Measurements from ENCODE around the gene HS6ST1. TPM values are rescaled to one million over a fixed set of nuclear protein-coding genes. Genes with fewer than 3 reads are reported as not detected.

HS6ST1 gene
- polyA plus RNA-seq, 1 donor (not counting 4 experiments of a cell fraction or from before 2014, with no cell fraction given): 6.3 TPM

- no peak for TF ChIP-seq EZH2 (IDR thresholded peaks at IDR 0.05; ENCODE audit: low read length)
- TF ChIP-seq, protein P1, sequence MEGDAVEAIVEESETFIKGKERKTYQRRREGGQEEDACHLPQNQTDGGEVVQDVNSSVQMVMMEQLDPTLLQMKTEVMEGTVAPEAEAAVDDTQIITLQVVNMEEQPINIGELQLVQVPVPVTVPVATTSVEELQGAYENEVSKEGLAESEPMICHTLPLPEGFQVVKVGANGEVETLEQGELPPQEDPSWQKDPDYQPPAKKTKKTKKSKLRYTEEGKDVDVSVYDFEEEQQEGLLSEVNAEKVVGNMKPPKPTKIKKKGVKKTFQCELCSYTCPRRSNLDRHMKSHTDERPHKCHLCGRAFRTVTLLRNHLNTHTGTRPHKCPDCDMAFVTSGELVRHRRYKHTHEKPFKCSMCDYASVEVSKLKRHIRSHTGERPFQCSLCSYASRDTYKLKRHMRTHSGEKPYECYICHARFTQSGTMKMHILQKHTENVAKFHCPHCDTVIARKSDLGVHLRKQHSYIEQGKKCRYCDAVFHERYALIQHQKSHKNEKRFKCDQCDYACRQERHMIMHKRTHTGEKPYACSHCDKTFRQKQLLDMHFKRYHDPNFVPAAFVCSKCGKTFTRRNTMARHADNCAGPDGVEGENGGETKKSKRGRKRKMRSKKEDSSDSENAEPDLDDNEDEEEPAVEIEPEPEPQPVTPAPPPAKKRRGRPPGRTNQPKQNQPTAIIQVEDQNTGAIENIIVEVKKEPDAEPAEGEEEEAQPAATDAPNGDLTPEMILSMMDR (optimal IDR thresholded peaks at IDR 0.05 in 1 of 3, IDR thresholded peaks at IDR 0.05 in 1 of 3, conservative IDR thresholded peaks at IDR 0.05 in 1 of 3; ENCODE audit: extremely low read depth in 1 of 3, insufficient read depth in 2 of 3, low read length in 3 of 3): no peak
- Histone ChIP-seq H3K9me3 (ENCODE audit: control insufficient read depth, low read depth, low read length) (no peaks in the 10 kb centered on the region), H3K27me3 (ENCODE audit: control insufficient read depth, extremely low read depth, insufficient read depth, low read length) (no peaks in the 10 kb centered on the region), H3K4me2 (ENCODE audit: control insufficient read depth, extremely low read depth, insufficient read depth, low read depth, low read length) (no peak overlapping the region), H2AFZ (ENCODE audit: control insufficient read depth, low read length) (no peak overlapping the region), H3K36me3 (ENCODE audit: control insufficient read depth in 2 of 2, extremely low read depth in 1 of 2, insufficient read depth in 2 of 2, low read length in 2 of 2) (no peaks in the 10 kb centered on the region), H3K4me3 (ENCODE audit: control insufficient read depth in 2 of 3, extremely low read depth in 1 of 3, insufficient read depth in 2 of 3, low read depth in 1 of 3, low read length in 3 of 3) (no peak overlapping the region), H3K79me2 (ENCODE audit: control insufficient read depth, insufficient read depth, low read length) (peaks cover 72% of the 10 kb centered on the region), H3K27ac (ENCODE audit: control insufficient read depth, insufficient read depth, low read length) (no peak overlapping the region), H4K20me1 (ENCODE audit: control insufficient read depth, extremely low read depth, insufficient read depth, low read length) (peaks cover 21% of the 10 kb centered on the region), H3K9ac (ENCODE audit: control insufficient read depth, extremely low read depth, insufficient read depth, low read length) (no peak overlapping the region), H3K9me1 (ENCODE audit: control insufficient read depth, extremely low read depth, insufficient read depth, low read length) (no peaks in the 10 kb centered on the region), H3K4me1 (ENCODE audit: control insufficient read depth, extremely low read depth, insufficient read depth, low read length) (peaks cover 28% of the 10 kb centered on the region)
- dilution Hi-C loops (cut with MboI; ENCODE audit: extremely low pct_ligation_motif_present, low sequenced_read_pairs): no loop called here
- DNase-seq (ENCODE audit: low read depth, low spot score) (no peak), FAIRE-seq (no peak)
Observed at GRCh38 chr2:128308284-128308731, 10.4 kb downstream of the HS6ST1 start.

DNA sequence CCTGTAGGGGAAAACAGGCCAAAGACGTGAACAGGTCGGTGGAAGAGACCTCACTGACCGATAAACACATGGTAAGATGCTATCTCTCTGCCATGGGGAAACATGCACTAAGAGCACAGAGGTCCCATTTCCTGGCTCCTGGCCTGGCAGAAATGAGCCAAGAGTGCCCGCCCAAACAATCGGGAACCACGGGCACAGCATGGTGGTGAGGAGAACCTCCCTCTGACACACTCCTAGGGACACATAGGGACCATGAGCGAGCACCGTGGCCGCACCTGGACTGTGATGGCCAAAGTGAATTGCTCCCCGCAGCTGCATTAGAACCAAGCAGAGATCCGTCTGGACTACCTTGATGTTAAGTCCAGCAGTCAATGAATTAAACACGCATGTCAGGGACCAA, 11.1 kb downstream of the HS6ST1 start:
- no peak for DNase-seq (ENCODE audit: low read depth, low spot score)
- H3K9me1 ChIP-seq (ENCODE audit: control insufficient read depth, extremely low read depth, insufficient read depth, low read length): no peaks in the 10 kb centered on the region
- H3K4me3 ChIP-seq (ENCODE audit: control insufficient read depth in 2 of 3, extremely low read depth in 1 of 3, insufficient read depth in 2 of 3, low read depth in 1 of 3, low read length in 3 of 3): no peak overlapping the region
- dilution Hi-C loops (cut with MboI; ENCODE audit: extremely low pct_ligation_motif_present, low sequenced_read_pairs): no loop called here
- no peaks in the 10 kb centered on the region for H3K36me3 ChIP-seq (ENCODE audit: control insufficient read depth in 2 of 2, extremely low read depth in 1 of 2, insufficient read depth in 2 of 2, low read length in 2 of 2)
- FAIRE-seq: no peak
- no peaks in the 10 kb centered on the region for H3K27me3 ChIP-seq (ENCODE audit: control insufficient read depth, extremely low read depth, insufficient read depth, low read length)
- no peak overlapping the region for H3K4me2 ChIP-seq (ENCODE audit: control insufficient read depth, extremely low read depth, insufficient read depth, low read depth, low read length)
- no peaks in the 10 kb centered on the region for H3K9me3 ChIP-seq (ENCODE audit: control insufficient read depth, low read depth, low read length)
- TF ChIP-seq, protein P1 (optimal IDR thresholded peaks at IDR 0.05 in 1 of 3, IDR thresholded peaks at IDR 0.05 in 1 of 3, conservative IDR thresholded peaks at IDR 0.05 in 1 of 3; ENCODE audit: extremely low read depth in 1 of 3, insufficient read depth in 2 of 3, low read length in 3 of 3): no peak
- no peak for TF ChIP-seq EZH2 (IDR thresholded peaks at IDR 0.05; ENCODE audit: low read length)
- H4K20me1 ChIP-seq (ENCODE audit: control insufficient read depth, extremely low read depth, insufficient read depth, low read length): peaks cover 14% of the 10 kb centered on the region
- H3K27ac ChIP-seq (ENCODE audit: control insufficient read depth, insufficient read depth, low read length): no peak overlapping the region
- H3K9ac ChIP-seq (ENCODE audit: control insufficient read depth, extremely low read depth, insufficient read depth, low read length): no peak overlapping the region
- H3K79me2 ChIP-seq (ENCODE audit: control insufficient read depth, insufficient read depth, low read length): peaks cover 71% of the 10 kb centered on the region
- H2AFZ ChIP-seq (ENCODE audit: control insufficient read depth, low read length): no peak overlapping the region
- peaks cover 28% of the 10 kb centered on the region for H3K4me1 ChIP-seq (ENCODE audit: control insufficient read depth, extremely low read depth, insufficient read depth, low read length)
